GM21390 (cell line): Measurements from ENCODE around the gene ANO6.

Experiments used
- ATAC-seq: cut with Tn5 transposase; IDR thresholded peaks from one replicate; pipeline ENCODE4 v1.9.1; 2021; ENCODE audit not compliant: unreplicated experiment

The ANO6 gene

DNA sequence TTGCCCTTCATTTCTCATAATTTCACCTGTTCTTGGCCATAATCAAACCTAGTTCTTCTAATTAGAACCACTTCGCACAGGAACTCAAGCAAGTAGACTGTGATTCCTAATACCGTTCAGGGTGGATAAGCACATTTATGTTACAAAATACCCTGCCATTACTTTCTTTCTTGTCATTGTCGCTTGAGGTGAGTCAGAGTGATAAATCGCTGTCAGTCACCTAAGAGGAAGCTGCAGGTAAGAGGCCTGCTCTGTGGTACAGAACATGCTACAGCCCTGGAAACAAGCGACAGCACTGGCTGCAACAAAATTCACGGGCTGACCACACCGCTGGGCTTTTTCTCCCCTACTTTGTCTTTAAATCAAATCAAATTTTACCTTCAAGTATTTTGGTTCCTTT is 218.2 kb downstream of the ANO6 start:
- ATAC-seq, result no peak

DNA sequence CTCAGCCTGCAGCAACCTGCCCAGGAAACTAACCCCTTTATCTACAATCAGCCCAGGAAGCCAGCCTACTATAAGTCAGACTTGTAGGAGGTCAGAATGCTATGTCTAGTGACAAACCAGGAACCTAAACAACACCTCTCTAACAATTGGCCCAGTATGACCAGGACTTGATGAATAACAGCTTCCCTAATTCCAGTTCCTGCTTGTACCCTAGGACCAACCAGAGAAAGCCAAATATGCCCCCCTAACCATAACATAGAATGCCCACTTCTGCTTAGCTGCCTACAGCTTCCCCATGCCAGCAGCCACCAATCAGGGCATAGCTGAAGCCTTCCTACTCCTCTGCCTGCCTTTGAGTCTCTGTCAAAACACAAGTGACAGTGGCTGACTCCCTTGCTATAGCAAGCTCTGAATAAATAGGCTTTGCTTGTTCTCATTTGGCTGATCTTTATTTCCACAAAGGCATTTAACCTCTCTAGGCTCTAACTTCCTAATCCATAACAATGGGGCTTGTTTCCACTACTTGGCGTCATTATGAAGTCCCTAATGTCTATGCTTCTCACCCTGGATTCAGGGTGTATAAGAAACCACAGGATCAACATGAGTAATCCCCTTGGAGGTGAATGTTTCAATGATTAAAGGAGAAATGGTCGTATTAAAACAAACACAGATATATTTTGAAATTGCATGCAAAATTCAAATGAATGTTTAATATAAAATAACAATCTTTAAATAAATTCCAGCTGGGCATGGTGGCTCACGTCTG is 220.2 kb downstream of the ANO6 start:
- no peak for ATAC-seq

DNA sequence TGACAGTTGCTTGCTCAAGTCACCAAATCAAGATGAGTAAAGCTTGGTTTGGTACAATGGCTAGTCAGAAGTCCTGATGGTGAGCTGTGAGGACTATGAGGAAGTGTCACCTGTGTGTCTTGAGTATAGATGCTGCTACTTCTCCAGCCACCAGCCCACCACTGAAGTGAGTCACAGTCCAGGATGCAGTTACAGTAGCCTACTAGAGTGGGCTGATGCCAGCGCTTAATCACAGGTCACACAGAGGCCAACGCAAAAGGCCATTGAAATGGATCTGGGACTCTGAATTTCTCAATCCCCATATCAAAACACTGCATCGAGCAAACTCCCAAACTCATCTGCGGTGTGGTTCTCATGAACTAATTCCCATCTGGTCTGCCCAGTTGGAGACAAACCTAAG is 223.1 kb downstream of the ANO6 start:
- no peak for ATAC-seq

DNA sequence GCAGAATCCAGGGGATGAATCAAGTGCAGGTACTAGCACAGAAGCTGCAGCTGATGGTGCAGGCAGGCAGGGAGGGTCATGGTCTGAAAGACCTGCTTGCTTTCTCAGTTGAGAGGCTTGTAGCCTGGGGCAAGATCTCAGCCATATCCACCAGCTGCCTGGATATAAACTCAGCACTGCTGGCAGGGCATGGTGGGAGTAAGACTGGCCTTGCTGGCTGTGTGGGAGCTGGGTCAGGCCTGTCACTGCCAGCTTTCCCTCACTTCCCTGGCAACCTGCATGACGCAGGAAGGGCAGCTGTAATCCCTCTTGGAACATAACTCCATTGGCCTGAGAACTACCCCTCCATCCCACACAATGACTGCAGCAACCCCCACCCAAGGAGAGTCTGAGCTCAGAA is 230.1 kb downstream of the ANO6 start:
- no peak for ATAC-seq

DNA sequence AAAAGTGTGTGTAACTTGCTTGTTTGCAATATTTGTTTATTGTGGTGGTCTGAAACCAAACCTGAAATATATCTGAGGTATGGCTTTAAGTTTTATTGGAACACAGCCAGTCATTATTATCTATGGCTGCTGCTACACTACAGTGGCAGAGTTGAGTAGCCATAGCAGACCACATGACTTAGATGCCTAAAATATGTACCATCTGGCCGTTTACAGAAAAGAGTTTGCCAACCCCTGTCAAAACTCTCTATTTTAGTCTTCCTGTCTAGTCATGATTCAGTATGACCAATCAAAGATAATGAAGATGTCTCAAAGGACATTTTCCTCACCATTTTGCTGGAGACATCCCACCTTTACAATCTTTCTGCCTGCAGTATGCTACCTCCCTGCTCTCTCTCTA is 242.3 kb downstream of the ANO6 start:
- no peak for ATAC-seq

DNA sequence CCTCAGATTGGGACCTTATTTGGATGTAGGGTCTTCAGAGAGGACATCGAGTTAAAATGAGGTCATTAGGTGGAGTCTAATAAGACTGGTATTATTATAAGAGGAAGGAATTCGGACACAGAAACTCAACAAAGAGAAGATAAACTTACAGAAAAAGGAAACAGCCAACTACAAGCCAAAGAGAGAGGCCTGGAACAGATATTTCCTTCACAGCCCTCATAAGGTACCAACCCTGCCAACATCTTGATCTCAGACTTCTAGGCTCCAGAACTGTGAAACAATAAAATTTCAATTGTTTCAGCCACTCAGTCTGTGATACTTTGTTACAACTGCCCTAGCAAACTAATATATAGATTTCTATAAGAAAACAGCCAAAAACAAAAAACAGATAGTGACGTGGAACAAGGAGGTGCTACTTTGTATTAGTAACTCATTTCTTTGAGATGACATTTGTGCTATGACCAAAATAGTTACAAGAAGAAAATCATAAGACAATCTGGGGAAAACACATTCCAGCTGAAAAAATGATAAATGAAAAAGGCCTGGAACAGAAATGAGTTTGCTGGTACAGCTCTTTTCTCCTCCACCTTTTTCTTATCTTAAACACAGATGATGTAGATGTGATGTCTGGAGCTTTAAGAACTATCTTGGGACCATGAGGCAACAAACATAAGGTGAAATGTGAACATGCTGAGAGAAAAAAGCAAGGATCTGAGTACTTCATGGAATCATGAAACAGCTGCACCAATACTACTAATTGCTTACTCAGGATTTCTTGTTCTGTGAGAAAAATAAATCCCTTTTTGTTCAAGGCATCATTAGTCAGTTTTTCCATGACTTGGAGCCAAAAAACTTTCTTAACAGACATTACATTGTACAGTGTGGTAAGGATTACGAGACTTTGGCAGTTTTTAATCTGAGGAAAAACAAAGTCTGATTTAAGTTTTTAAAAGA is 243.2 kb downstream of the ANO6 start:
- ATAC-seq, result no peak

DNA sequence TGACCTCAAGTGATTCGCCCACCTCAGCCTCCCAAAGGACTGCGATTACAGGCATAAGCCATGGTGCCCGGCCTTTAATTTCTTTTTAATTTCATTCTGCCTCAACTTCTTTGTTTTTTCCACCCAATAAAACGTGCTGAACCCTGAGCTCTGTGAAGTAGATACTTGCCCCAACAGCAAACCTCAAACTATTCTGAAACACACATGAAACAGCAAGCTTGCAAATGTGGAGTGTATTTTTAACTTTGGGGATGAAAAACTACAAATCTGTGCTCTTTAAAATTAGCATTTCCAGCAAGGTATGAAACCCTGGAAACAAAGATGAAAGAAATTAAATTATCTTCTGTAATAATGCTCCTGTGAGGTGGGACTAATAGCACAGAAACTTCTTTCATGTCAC is 246.6 kb downstream of the ANO6 start:
- ATAC-seq, result no peak

DNA sequence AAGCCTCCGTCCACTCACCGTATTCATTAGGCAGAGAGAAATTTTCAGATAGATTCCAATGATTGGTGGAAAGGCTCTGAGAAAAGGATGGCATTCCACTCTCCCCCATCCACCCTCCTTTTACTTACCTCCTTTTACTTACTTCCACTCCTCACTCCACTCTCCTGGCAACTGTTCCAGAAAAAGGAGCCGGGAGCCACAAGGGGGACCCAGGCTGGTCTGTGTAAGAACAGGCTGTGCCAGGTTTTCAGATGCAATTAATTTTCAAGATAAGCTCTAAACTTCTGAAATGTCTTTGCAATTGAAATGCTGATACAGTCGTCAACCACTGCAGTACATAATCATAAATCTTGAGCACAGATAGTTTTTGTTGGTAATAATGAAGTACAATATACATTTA is 248.8 kb downstream of the ANO6 start:
- no peak for ATAC-seq

DNA sequence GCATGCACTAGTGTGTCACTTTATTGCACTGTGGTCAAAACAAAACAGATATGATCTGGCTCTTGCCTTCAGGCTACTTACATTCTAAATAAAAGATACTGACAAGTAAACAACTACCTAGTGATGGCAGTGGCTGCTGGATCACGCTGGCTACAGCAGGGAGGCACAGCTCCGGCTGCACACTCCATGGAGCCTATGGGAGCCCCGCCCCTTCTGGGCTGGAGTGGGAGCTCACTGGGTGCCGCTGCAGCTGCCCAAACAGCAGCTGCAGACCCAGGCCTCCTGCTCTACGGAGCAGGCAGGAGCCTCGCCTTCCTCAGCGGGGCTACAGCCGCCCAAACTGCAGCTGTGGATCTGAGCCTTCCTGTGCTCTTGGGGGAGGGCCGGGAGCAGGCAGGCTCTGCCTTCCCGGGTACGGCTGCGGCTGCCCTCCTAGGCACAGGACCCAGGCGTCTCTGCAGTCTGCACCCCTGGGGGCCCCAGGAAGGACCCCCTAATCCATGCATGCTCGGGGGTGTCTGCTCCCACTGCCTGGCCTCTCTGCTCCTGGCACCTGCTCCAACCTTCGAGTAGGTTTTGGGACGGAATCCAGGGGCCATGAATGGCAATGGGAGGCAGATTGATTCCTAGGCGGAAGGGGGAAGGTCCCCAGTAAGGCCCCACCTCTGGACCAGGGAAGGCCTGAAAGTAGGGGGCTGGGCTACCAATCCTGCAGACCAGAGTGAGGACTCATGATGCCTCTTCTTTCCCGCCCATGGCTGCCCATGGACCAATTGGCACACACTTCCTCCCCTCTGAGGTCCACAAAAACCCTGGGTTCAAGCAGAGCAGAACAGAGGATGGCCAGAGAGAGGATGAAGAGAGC is 253.1 kb downstream of the ANO6 start:
- no peak for ATAC-seq

DNA sequence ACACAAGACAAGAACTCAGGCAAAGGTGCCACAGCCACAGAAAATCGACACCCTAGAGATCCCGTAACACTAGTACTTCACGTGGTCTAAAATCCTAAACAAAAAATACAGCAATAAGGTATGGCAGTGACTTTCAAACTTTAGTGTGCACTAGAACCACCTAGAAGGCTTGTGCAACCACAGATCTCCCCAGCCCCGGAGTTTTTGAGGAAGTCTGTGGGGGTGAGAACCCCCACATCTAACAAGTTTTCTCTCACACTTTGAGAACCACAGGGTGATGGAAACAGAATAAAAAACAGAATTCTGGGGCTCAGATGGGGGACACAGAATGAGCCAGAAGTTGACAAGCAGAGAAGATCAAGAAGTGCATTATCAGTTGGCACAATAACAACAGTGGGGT is 254.0 kb downstream of the ANO6 start:
- ATAC-seq, result no peak

DNA sequence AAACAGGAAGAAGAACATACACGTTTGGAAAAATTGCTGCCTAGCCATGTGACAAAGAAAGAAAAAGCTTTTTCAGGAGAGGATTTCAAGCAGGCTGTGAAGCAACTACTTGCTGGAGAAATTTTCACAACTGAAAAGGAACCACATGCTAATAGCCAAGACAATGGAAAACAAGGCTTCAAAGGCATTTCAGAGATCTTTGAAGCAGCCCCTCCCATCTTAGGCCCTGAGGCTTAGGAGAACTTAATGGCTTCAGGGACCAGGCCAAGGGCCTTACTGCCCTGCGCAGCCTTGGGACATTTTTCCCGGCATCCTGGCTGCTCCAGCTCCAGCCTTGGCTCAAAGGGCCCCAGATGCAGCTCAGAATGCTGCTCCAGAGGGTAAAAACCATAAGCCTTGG is 257.7 kb downstream of the ANO6 start:
- no peak for ATAC-seq

DNA sequence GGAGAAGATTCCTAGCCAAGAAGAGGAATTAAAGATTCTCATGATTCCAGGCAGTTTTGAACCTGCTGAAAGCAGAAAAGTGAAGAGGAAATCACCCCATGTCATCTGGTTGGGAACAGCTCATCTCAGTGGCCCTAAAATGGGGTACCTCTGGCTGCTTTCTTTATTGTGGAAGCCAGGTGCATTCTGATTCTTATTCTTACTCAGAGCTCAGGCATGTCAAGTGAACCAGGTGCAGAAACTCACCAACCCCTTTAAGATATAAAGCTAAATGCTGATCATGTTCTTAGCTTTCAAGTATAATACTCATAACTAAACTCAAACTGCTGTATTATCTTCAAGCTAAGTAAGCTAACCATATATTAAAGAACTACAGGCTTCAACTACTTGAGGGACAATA is 259.7 kb downstream of the ANO6 start:
- no peak for ATAC-seq

DNA sequence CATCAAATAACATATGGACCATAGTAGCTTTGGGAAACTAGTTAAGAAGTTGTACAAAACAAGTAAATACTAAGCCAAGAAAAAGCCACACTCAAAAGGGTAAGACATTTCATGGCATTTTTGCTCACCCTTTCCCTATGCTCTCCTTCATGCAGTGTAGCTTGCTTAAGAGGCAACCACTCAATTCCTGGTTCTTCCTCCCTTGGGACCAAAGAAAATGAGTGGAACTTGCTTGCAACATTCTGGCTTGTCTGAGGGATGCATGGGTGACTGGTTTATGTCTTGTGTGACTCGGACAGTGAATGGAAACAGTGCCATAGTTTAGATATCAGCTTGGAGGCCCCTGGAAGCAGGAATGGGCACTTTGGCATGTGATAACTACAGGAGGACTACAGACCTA is 261.6 kb downstream of the ANO6 start:
- ATAC-seq, result no peak

DNA sequence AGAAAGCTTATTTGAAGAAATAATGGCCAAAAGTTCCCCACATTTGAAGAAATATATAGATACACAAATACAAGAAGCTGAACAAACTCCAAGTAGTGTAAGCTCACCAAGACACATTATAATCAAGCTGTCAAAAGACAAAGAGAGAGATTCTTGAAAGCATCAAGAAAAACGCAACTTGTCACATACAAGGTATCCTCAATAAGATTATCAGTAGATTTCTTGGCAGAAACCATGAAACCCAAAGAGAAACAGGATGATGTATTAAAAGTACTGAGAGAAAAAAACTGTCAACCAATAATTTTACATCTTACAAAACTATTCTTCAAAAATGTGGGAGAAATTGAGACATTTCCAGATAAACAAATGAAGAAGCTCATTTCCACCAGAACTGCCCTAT is 263.0 kb downstream of the ANO6 start:
- no peak for ATAC-seq

DNA sequence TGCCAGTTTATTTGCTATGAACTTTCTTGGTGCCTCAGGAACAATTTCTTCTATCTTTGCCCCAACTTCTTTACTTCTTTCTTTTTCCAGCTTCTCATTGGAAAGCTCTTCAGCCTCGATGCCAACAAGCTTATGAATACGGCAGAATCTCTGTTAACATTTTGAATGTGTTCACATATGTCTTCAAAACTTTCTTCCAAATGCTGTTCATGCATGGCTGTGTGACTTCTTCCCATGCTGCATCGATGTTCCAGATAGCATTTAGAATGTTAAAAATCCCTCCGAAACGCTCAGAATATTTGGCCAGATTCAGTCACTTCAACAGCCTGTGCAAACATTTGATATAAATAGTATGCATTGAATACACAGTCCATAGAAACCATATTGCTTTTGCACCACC is 265.9 kb downstream of the ANO6 start:
- no peak for ATAC-seq

DNA sequence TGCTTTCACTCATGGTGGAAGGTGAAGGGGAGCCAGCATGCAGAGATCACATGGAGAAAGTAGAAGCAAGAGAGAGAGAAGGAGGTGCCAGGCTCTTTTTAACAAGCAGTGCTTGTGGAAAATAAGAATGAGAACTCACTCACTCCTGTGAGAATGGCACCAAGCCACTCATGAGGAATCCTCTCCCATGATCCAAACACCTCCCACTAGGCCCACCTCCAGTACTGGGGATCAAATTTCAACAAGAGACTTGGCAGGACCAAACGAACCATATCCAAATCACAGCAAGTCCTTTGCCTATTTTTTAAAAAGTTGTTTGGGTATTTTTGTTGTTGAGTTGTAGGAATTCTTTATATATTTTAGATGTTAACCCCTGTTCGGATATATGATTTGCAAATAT is 267.7 kb downstream of the ANO6 start:
- no peak for ATAC-seq
